Left renal cortex interstitium (tissue), 4 donors: ENCODE results near the gene CAMK2A. TPM values are rescaled to one million over a fixed set of nuclear protein-coding genes. Genes with fewer than 3 reads are reported as not detected.

Experiments
- DNase-seq, 4 donors: peaks; one replicate each; pipeline ENCODE4 v3.0.0-alpha.2; 2013; ENCODE audit warnings: low read depth in 4 of 4, low spot score in 2 of 4, missing footprints in 1 of 4
- polyA plus RNA-seq, 4 donors: library from polyadenylated mRNA; unstranded; fragments of 120-200 nt; gene quantifications; one replicate each; pipeline ENCODE4 v1.2.1, GENCODE V29; 2013; ENCODE audit not compliant: insufficient read length in 4 of 4

The CAMK2A gene
- 1 to 10 TPM; 2.7 to 5.9 (median 3.7) TPM for polyA plus RNA-seq

DNA sequence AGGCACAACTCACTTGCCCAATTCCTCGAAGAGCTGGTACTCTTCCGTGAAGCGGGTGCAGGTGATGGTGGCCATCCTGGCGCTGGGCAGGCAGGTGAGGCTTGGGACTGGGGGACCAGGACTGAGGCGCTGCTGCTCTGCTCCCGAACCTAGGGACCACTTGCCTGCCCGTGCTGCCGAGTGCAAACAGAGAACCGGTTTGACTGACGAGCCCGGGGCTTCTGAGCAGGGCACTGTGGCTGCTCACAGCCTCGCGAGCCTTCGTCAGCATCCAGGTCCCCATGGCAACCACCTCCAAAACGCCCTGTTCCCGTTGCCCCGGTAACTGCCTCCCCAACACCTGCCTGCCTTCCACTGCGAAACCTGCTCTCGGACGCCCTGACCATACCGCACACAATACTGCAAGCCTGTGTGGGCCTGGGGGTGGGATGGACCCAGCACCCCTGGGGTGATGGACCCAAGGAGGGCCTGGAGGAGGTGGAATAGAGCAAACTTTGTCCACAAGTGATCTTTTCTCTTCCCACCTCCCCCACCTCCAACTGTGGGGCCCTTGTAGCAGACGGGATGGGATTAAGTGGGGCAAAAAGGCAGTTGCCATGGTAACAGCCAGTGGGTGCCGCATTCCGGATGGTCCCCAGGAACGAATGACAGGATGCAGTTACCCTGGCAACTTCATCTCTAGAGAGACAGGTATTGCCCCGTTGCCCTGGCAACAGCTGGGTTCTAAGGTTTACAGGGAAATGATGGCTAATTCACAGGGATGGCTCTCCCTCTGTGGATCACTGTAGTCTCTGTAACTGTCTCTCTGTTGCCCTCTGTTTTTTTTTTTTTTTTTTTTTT lies at the start of gene CAMK2A:
TSS of gene CAMK2A (minus strand) at position 223 of the 840 bp plus-strand sequence. CDS start at position 75, 148 bp downstream.
- no peak for DNase-seq

GRCh38 chr5:150339165-150339564 lies 49.6 kb upstream of the CAMK2A start:
- no peak for DNase-seq

DNA sequence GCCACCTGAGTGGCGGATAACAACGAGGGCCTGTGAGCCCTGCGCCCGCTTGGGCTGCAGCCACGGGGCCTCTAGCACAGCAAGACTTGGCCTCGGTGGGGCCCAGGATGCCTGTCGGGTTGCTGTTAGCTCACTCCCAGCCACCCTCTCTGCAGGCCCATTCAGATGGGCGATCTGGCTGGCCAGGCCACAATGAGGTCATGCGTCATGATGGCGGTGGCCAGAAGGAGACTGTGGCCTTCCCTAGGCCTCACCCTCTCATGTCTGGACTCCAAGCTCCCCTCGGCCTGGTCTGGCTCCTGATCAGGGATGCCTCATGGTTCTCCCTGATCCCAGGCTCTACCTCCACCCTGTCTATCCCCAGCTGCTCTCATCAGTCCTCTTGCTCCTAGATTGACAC lies 49.0 kb upstream of the CAMK2A start:
- no peak for DNase-seq

- DNase-seq, result no peak
These were observed 46.2 kb upstream of the CAMK2A start for GRCh38 chr5:150335778-150336177.

DNA sequence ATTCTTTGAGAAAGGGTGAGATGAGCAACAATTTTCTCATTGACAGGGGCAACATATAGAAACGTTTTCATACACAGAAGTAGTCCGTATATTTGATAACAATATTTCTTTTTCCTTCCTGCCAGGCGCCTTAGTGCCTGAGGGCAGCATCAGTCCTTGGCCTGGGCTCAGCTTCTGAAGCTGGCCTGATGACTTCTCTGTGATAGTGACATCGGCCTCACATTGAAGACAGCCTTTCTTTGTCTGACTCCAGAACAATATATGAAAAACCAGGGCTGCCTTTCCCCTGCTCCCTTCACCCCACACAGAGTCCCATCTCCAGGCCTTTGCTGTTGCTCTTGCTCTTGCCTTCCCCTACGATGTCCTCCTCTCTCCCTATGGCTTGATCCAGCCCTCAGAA lies 43.8 kb upstream of the CAMK2A start:
- no peak for DNase-seq

DNA sequence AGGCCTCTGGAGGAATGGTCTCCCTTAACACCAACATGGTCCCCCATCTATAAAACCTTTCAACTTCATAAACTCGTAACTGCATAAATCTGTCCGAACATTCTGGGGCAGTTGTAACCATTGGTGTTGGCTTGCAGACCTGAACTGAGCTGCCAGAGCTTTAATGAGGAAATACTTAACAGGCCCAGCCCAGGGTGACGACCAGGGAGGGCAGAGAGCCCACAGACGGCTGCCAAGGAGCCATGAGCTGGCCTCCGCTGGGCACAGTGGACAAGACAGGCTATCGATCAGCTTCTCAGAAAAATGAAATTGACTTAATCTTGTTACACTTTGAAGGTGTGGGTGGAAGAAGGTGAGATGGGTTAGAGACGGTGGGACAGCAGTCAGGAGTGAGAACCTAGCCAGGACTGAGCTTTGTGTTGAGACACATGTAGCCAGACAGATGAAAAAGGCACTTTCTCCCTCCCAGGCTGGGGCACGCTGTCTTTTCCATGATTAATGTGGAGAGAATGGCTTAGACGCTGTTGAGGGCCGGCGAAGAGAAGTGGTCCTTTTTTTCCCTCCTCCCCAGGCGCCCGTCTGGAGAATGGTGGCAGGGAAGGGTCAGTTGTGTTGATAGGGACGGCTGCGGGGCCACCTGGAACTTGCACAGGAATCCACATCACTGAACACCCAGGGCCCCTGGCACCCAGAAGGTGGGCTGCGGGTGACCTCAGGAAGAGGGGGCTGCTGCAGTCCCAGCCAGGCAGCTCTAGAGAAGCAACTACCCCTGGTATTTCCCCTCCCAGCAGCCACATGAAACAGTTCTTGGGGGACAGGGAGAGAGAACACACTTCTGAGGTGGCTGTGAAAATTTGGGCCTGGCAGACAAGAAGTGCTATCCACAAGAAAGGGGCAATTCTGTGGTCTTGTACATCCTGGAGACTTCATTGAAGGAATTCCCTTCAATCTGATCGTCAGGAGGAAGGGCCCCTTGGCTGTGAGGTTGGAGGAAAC lies 40.6 kb upstream of the CAMK2A start:
- no peak for DNase-seq

DNA sequence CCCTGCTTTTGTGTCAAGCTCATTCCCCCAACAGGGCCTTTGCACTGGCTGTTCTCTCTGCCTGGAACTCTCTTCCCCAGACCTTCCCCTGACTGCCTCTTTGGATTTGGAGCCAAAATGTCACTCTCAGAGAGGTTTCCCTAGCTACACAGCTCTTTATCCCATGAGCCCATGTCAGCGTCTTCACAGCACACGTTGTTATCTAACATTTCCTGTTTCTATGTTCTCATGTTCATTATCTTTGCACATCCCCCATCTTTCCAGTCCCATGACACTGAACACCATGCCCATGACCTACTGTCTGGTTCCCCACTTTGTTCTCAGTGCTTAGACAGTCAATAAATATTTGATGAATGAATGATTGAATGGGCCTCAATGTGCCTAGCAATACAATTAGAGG lies 39.5 kb upstream of the CAMK2A start:
- no peak for DNase-seq

DNA sequence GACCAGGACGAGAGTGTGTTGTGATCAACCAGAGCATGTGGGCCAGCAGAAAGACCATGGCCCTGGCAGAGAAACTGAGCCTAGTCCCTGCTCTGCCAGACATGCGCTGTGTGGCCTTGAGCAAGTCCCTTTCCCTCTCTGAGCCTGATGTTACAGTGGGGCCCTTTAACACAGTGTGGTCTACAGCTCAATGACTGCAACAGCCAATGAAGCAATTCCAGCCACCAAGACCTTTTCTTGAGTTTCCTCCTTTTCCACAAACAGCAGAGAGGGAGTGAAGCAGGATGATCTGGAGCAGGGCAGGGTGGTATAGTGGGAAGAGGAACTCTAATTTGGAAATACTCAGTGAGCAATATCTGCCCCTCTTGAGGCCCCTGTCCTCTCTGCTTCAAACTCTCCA lies 38.9 kb upstream of the CAMK2A start:
- no peak for DNase-seq

GRCh38 chr5:150327139-150327538 lies 37.6 kb upstream of the CAMK2A start:
- DNase-seq, result no peak

- no peak for DNase-seq
These were observed 37.1 kb upstream of the CAMK2A start for GRCh38 chr5:150326707-150327106.

DNA sequence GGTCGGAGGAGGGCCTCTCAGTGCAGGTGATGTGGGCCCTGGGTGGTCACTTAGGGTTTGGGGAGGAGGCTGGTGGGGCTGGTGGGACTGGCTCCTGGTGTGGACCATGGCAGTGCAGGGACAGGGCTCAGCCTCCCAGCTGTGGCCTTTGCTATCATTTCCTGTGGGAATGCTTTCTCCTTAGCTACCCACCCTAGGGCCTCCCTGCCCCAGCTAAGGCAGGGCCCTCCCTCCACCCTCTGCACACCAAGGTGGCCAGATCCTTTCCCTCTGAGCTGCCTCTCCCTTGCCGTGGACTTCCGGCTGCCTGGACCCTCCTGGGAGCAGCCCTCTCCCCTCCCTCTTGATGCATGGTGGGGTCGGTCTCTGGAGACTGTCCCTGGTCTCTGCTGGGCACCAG lies 35.9 kb upstream of the CAMK2A start:
- DNase-seq, result no peak

DNA sequence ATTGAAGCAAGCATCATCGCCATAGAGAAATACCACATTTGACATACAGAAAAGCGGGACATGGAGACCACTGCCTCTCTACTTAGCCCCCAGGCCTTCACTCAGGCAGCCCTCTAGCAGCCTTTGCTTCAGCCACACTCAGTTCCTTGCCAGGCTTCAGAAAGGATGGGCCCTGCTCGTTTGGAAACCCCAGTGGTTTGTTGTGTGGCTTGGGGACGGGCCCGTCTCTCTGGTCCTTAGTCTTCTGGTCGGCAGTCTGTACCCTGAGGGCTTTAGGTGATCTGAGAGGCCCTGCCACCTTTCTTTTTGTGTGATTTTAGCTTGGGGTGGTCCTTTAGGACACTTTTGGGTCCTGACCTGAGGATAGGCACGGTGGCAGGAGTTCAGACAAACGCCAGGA lies 34.2 kb upstream of the CAMK2A start:
- DNase-seq, result no peak

DNA sequence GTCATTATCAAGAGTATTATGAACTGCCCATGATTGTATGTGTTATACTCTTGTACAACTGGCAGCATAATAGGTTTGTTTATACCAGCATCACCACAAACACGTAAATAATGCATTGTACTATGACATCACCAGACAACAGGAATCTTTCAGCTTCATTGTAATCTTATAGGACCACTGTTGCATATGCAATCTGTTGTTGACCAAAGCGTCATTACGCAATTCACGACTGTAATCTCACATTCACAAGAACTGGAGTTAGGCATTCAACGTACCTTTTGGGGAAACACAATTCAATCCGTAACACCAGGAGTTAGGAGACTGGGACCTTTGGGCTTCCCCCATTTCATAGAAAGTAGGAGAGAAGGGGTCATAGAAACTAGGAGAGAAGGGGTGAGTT lies 33.5 kb upstream of the CAMK2A start:
- DNase-seq, result no peak

DNA sequence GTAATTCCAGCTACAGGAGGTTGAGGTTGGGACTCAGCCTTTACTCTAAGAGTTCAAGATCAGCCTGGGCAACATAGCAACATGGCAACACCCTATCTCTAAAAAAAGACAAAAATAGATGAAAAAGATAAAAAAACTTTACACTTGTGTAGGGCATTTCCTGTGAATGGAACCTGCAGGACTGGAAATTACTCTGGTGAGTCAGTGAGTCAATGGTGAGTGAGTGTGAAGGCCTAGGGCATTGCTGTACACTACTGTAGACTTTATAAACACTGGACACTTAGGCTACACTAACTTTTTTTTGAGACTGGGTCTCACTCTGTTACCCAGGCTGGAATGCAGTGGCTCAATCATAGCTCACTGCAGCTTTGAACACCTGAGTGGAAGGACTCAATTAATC lies 32.6 kb upstream of the CAMK2A start:
- no peak for DNase-seq

GRCh38 chr5:150321784-150322183 lies 32.2 kb upstream of the CAMK2A start:
- no peak for DNase-seq

DNA sequence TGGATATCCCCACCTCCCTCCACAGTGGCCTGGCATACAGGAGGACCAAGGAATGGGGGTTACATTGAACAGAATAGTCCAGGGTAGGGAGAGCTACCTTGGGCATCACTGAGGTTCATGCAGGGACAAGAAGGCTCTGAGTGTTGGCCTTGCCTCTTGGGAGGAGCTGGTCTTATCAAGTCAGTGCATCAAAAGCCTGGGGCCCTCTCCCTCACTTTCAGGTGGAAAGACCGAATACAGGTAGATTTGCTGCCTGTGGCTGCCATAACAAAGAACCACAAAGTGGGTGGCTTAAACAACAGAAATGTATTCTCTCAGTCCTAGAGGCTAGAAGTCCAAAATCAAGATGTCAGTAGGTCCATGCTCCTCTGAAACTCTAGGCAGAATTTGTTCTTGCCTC lies 31.6 kb upstream of the CAMK2A start:
- no peak for DNase-seq

- no peak for DNase-seq
These were observed 30.6 kb upstream of the CAMK2A start for GRCh38 chr5:150320044-150320613.

GRCh38 chr5:150319484-150319790 lies 29.9 kb upstream of the CAMK2A start:
- DNase-seq, result no peak

DNA sequence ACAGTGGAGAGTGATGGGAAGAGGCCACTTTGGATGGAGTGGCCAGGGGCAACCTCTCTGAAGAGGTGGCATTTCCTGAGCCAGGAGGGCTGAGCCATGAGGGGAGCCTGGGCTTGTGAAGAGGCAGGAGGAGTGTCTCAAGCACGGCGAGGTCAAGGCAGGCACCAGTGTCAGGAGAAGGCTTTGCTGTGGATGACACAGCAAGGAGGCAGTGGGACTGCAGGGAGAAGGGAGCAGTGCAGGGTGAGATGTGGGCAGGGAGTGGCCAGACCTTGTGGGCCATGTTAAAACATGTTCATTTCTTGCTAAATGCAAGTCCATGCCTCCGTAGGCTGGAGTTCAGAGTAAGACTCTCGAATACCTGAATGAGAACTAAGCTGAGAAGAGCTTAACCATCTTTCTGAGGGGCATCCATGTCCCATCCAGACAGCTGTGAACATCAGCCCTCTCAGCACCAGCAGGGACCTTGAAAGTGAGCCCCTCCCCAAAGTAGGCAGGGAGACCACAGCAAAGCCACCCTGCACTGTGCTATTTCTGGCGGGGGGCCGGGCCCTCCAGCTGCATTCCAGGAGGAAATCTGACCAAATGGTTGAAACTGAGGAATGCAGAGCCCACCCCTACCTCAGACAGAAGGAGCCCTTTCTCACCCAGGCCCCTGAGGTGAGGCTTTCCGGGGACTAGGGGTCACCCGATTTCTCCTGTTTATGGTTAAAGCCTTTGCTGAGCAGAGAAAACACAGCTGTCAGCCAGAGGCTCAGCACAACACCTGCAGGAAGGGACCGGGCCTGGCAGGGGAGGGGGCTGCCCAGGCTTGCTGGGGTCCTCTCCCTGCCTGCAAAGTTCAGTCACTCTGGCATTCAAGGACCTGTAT lies 29.3 kb upstream of the CAMK2A start:
- no peak for DNase-seq
